ENCODE measurements around the gene ETFRF1. TPM values are rescaled to one million over a fixed set of nuclear protein-coding genes. Genes with fewer than 3 reads are reported as not detected.

ETFRF1 gene
- total and polyA plus RNA-seq, 2 of the 8 experiments (the other 6 are each of a cell fraction or from before 2014, with no cell fraction given) = 4.3 to 7.7 TPM

DNA sequence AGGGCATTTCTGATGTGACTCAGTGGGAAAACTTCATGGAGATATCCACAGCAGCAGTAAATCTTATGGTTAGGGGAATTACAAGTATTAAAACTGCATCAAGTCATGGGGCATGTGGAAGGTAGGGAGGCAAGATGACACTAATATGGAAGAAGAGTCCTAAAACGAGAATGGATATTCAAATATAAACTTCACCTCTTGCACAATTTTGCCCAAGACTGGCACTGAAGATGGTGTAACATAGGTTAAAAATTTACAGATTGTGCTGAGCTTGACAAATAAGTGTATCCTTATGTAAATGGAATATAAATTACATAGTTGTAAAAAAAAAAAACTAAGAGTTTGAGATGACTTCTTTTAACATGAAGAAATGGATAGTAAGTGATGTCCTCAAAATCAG is 12.8 kb downstream of the ETFRF1 start:
- no peak overlapping the region for H2BK20ac ChIP-seq (ENCODE audit: low read length)
- no peak overlapping the region for H3K9ac ChIP-seq (replicated peaks in 1 of 4; ENCODE audit: extremely low read depth in 1 of 4, low read depth in 3 of 4, low read length in 3 of 4)
- ChIA-PET CTCF (ENCODE audit: partially characterized antibody) (interaction anchor here (0.8 to 1.5 kb wide), 3 partner anchors 10 to 33 kb away, joined by 3 to 5 read pairs (median 4); no protein-coding TSS in a partner anchor), POLR2A (ENCODE audit: partially characterized antibody) (interaction anchor here (0.9 kb wide), 1 partner anchor 13 kb away, joined by 3 read pairs; the partner anchor contains the start of gene DNAI7)
- no peaks in the 10 kb centered on the region for H3K23me2 ChIP-seq (ENCODE audit: low read depth, low read length)
- no peaks in the 10 kb centered on the region for H3K79me1 ChIP-seq (ENCODE audit: low read depth, low read length)
- H3K56ac ChIP-seq (replicated peaks; ENCODE audit: insufficient read length, low read depth, low read length) = no peak overlapping the region
- H4K5ac ChIP-seq (ENCODE audit: insufficient read length, low read depth, low read length) = no peak overlapping the region
- H3K27ac ChIP-seq (ENCODE audit: low read depth, low read length) = no peak overlapping the region
- no peak for DNase-seq (ENCODE audit: low read depth in 1 of 2, low spot score in 2 of 2)
- H2AFZ ChIP-seq (ENCODE audit: low read length) = no peak overlapping the region
- H2AK5ac ChIP-seq (ENCODE audit: low read depth, low read length) = no peak overlapping the region
- no peak overlapping the region for H2BK15ac ChIP-seq (ENCODE audit: low read length)
- no peak overlapping the region for H3K4ac ChIP-seq (replicated peaks; ENCODE audit: insufficient read length, low read depth, low read length)
- H4K20me1 ChIP-seq (replicated peaks in 1 of 2; ENCODE audit: control insufficient read depth in 1 of 2, insufficient read depth in 2 of 2, low read length in 2 of 2) = peaks cover 0 to 2% of the 10 kb centered on the region in 2 experiments
- no peak overlapping the region for H4K8ac ChIP-seq (ENCODE audit: extremely low read depth, insufficient read depth, low read length)
- H4K91ac ChIP-seq (replicated peaks; ENCODE audit: insufficient read length, low read length) = no peak overlapping the region
- H3K79me2 ChIP-seq (ENCODE audit: control insufficient read depth in 1 of 2, insufficient read depth in 2 of 2, low read length in 2 of 2) = no peaks in the 10 kb centered on the region
- 87% methylated on average over 1 of the region's 1 CpG; no CpG with 5 or more reads in 1 of the 2 experiments for WGBS, 2 experiments (ENCODE audit: extremely low coverage in 1 of 2, insufficient coverage in 1 of 2, insufficient read length in 1 of 2, insufficient replicate concordance in 2 of 2, low coverage in 1 of 2, low lambda C conversion rate in 2 of 2, missing lambda C conversion rate in 1 of 2)
- no peak overlapping the region for H3K14ac ChIP-seq (ENCODE audit: insufficient read length)
- H3K4me1 ChIP-seq (replicated peaks in 1 of 4; ENCODE audit: control insufficient read depth in 3 of 4, insufficient read depth in 4 of 4, low read length in 3 of 4) = no peaks in the 10 kb centered on the region
- H2BK12ac ChIP-seq (ENCODE audit: low read depth, low read length) = no peak overlapping the region
- H3K18ac ChIP-seq (ENCODE audit: extremely low read depth, low read length) = no peak overlapping the region
- H3K9me3 ChIP-seq (ENCODE audit: insufficient read depth in 2 of 2, low read depth in 1 of 2, low read length in 1 of 2) = no peaks in the 10 kb centered on the region
- H3K36me3 ChIP-seq (ENCODE audit: control insufficient read depth in 2 of 4, insufficient read depth in 4 of 4, low read length in 3 of 4) = peaks cover 2 to 31% (median 5%) of the 10 kb centered on the region in 4 experiments; a peak in 4 of 8 replicates
- no peak overlapping the region for H2BK120ac ChIP-seq (replicated peaks; ENCODE audit: low read depth, low read length)
- H3K4me2 ChIP-seq (ENCODE audit: insufficient read depth in 1 of 2, low read depth in 2 of 2, low read length in 2 of 2) = no peak overlapping the region
- H3K27me3 ChIP-seq (replicated peaks in 1 of 4; ENCODE audit: control insufficient read depth in 3 of 4, extremely low read depth in 1 of 4, insufficient read depth in 3 of 4, low read length in 3 of 4) = no peaks in the 10 kb centered on the region
- no peak overlapping the region for H3K4me3 ChIP-seq (ENCODE audit: extremely low read depth in 1 of 4, insufficient read depth in 2 of 4, low read depth in 3 of 4, low read length in 4 of 4)
- H2BK5ac ChIP-seq (ENCODE audit: low read depth, low read length) = no peak overlapping the region
- no peak overlapping the region for H3K23ac ChIP-seq (ENCODE audit: insufficient read length)
- FAIRE-seq = no peak
- TF ChIP-seq, protein P1, sequence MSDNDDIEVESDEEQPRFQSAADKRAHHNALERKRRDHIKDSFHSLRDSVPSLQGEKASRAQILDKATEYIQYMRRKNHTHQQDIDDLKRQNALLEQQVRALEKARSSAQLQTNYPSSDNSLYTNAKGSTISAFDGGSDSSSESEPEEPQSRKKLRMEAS (IDR thresholded peaks at IDR 0.05) = no peak
- no peak for TF ChIP-seq KDM1A (IDR thresholded peaks at IDR 0.05; ENCODE audit: borderline replicate concordance, low read length)
- no peak for TF ChIP-seq TBP (IDR thresholded peaks at IDR 0.05; ENCODE audit: low read depth, low read length)

Measured in H1 (cell line).